Stomach (tissue), 9 donors: ENCODE measurements around the gene SH3BP4. TPM values are rescaled to one million over a fixed set of nuclear protein-coding genes. Genes with fewer than 3 reads are reported as not detected.

Experiments used
- DNase-seq, 2 donors: peaks; one replicate each; pipeline versions ENCODE4 v3.0.0 to v3.0.0-alpha.2; 2013 to 2019
- H3K27ac ChIP-seq, 5 donors: fragments of 200-600 bp in 4 of 5; sonication (generic) in 4 of 5; one replicate each; pipeline ENCODE4 v1.5.1; 2013 to 2019; ENCODE audit warnings: mild to moderate bottlenecking in 1 of 5, moderate library complexity in 1 of 5
- H3K27me3 ChIP-seq, 3 donors: fragments of 200-600 bp; sonication (generic); one replicate each; pipeline ENCODE4 v1.5.1; 2017 to 2019; ENCODE audit warnings: mixed run types in 1 of 3
- H3K36me3 ChIP-seq, 4 donors: fragments of 200-600 bp; sonication (generic); 1 replicate in 3 of 4; 2 replicates in 1 of 4; pipeline ENCODE4 v1.5.1; 2016 to 2019
- H3K4me1 ChIP-seq, 4 donors: fragments of 200-600 bp; sonication (generic); one replicate each; pipeline ENCODE4 v1.5.1; 2016 to 2019
- H3K4me3 ChIP-seq, 4 donors: fragments of 200-600 bp; sonication (generic) in 3 of 4; one replicate each; pipeline ENCODE4 v1.5.1; 2016 to 2019; ENCODE audit warnings: mild to moderate bottlenecking in 1 of 4
- H3K9me3 ChIP-seq, 4 donors: fragments of 200-600 bp; sonication (generic); one replicate each; pipeline ENCODE4 v1.5.1; 2016 to 2019
- EP300 ChIP-seq: sonication (generic); formaldehyde crosslinking; IDR thresholded peaks from one replicate; pipeline ENCODE4 v1.6.1; 2017; ENCODE audit warnings: antibody characterized with exemption
- POLR2A ChIP-seq, 4 donors: fragments of 450-650 bp; IDR thresholded peaks; one replicate each; pipeline ENCODE4 v1.6.1; 2016; ENCODE audit warnings: antibody characterized with exemption in 4 of 4, control low read depth in 2 of 4, mild to moderate bottlenecking in 1 of 4, moderate library complexity in 1 of 4
- POLR2AphosphoS5 ChIP-seq, 3 donors: sonication (generic); formaldehyde crosslinking; IDR thresholded peaks; one replicate each; pipeline ENCODE4 v1.6.1; 2016; ENCODE audit warnings: antibody characterized with exemption in 3 of 3
- WGBS, 5 donors: extraction: QIAGEN DNeasy Blood & Tissue Kit in 3 of 5; methylation state at CpG; one replicate each; pipeline versions ENCODE4 v1.1.5 to v1.1.7; 2013 to 2018; 5-methylcytosine and 5-hydroxymethylcytosine counted together
- intact Hi-C: fragments of 100-400 bp; cut with DNase I; formaldehyde crosslinking; loops from one replicate; pipeline ENCODE4 v1.15.1; 2023; ENCODE audit warnings: low total_unique reads
- polyA plus RNA-seq, 3 donors: library from polyadenylated mRNA; stranded (reverse); fragments of 200-250 nt; gene quantifications; one replicate each; pipeline ENCODE4 v1.2.3, GENCODE V29; 2013
- total RNA-seq, 5 donors: library from RNA; depleted of rRNA; stranded (reverse); fragments of >200 nt; gene quantifications; one replicate each; pipeline versions ENCODE4 v1.1.0 to v1.2.3, GENCODE V29; 2014 to 2016
- TF ChIP-seq, protein P1 (sequence below), 7 experiments: fragments of 450-650 bp in 4 of 7; fragments of 200-600 bp in 3 of 7; sonication (generic) in 3 of 7; IDR thresholded peaks; one replicate each; pipeline ENCODE4 v1.5.1; 2016 to 2019; ENCODE audit warnings: antibody characterized with exemption in 7 of 7, control low read depth in 2 of 7, mild to moderate bottlenecking in 1 of 7
- donor health status: healthy with polysubstance abuse.
- donor health status: Bipolar disorder and iron deficiency.
- donor health status: healthy.

The SH3BP4 gene
- total and polyA plus RNA-seq, 8 donors: 10.2 to 54.0 (median 18.8) TPM

DNA sequence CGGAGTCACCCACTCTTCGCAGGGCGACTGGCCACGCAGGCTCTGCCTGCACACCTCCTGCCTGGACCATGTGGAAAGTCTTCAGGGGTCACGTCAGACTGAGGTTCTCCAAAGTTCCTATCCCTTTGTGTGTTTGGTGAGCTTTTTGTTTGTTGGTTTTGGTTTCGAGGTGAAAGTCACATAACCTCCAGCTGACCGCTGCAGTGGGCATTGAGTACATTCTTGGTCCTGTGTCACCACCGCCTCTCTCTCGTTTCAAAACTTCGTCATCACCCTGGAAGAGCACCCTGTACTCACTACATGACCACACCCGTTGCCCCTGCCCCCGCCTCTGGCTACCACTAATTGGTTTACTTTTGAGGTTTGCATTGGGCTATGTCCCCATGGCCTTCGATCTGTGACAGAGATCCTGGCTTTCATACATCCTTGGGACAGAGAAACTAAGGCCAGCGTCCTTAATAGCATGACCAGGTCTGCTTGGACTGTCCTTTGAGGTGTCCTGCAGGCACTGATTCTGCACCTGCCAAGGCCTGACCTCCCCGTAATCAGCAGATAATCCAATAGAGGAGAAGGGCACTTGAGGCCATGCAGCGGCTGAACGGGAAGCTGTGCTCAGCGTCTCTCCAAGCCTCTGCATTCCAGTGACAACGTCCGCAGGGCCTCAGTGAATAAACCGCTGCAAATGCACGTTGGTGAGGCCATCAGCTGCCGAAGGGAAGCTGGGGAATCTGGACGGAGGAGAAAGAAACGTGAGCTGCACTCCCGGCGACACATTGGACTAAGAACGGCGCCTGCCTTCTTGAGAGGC lies 46.8 kb downstream of the SH3BP4 start:
- no peak overlapping the region for H3K4me3 ChIP-seq
- no peaks in the 10 kb centered on the region for H3K27me3 ChIP-seq
- no peaks in the 10 kb centered on the region for H3K9me3 ChIP-seq
- WGBS, 5 donors: 36 to 58% (median 53%) methylated on average over 29 of the region's 29 CpGs
- intact Hi-C loops: no loop called here
- TF ChIP-seq POLR2AphosphoS5 (IDR thresholded peaks at IDR 0.05): peak in 2 of 3 donors; percentile 8 to 32
- TF ChIP-seq, protein P1, sequence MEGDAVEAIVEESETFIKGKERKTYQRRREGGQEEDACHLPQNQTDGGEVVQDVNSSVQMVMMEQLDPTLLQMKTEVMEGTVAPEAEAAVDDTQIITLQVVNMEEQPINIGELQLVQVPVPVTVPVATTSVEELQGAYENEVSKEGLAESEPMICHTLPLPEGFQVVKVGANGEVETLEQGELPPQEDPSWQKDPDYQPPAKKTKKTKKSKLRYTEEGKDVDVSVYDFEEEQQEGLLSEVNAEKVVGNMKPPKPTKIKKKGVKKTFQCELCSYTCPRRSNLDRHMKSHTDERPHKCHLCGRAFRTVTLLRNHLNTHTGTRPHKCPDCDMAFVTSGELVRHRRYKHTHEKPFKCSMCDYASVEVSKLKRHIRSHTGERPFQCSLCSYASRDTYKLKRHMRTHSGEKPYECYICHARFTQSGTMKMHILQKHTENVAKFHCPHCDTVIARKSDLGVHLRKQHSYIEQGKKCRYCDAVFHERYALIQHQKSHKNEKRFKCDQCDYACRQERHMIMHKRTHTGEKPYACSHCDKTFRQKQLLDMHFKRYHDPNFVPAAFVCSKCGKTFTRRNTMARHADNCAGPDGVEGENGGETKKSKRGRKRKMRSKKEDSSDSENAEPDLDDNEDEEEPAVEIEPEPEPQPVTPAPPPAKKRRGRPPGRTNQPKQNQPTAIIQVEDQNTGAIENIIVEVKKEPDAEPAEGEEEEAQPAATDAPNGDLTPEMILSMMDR (IDR thresholded peaks at IDR 0.05): no peak
- DNase-seq: peak; percentile 56 to 78
- H3K27ac ChIP-seq: peak overlapping the region; percentile 47 to 90 (median 84)
- H3K4me1 ChIP-seq: peaks cover 69 to 98% (median 90%) of the 10 kb centered on the region in 4 donors
- peaks cover 0 to 21% (median 9%) of the 10 kb centered on the region in 4 donors for H3K36me3 ChIP-seq

DNA sequence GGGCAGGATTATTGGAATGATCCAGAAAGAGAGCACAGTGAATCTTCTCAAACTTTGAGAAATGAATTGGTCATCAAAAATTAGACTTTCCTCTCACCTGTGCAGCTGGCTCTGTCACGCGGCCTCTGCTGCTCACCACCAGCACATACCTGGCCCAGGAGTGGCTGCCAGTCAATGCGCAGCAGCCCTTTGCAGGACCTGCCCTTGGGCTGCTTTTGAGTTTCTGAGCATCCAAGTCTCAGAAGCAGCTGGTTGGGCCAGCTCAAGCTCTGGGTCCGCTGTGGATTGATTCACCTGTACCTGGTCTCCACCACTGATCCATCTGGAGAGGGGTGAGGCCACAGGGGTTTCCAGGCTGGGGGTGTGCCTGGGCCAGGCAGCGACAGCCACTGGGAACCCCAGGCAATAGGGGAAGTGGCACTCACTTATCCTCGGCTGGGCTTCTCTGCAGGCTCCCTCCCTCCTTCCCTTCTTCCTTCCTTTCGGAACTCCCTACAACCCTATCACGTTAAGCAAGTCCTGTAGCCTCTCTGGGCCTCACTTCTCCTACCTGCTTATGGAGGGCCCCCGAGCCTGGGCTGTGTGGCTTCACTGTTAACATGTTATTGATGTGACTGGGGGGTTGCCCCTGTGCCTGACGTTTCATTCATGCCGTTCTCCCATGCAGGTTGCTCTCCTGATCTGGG lies 48.1 kb downstream of the SH3BP4 start:
- Histone ChIP-seq H3K36me3 (peaks cover 0 to 21% (median 9%) of the 10 kb centered on the region in 4 donors), H3K4me1 (peaks cover 71 to 98% (median 87%) of the 10 kb centered on the region in 4 donors), H3K9me3 (no peaks in the 10 kb centered on the region), H3K27ac (peak overlapping the region; percentile 77 to 90 (median 84)), H3K4me3 (peak overlapping the region in 1 of 4 donors; percentile 14), H3K27me3 (no peaks in the 10 kb centered on the region)
- intact Hi-C loops: no loop called here
- TF ChIP-seq, protein P1 (IDR thresholded peaks at IDR 0.05): no peak
- TF ChIP-seq EP300: no peak
- no peak for TF ChIP-seq POLR2A (IDR thresholded peaks at IDR 0.05)
- peak in 1 of 3 donors; percentile 17 for TF ChIP-seq POLR2AphosphoS5 (IDR thresholded peaks at IDR 0.05)
- DNase-seq: peak; percentile 49 to 71
- WGBS, 5 donors: 29 to 40% (median 36%) methylated on average over 10 to 11 of the region's 11 CpGs

DNA sequence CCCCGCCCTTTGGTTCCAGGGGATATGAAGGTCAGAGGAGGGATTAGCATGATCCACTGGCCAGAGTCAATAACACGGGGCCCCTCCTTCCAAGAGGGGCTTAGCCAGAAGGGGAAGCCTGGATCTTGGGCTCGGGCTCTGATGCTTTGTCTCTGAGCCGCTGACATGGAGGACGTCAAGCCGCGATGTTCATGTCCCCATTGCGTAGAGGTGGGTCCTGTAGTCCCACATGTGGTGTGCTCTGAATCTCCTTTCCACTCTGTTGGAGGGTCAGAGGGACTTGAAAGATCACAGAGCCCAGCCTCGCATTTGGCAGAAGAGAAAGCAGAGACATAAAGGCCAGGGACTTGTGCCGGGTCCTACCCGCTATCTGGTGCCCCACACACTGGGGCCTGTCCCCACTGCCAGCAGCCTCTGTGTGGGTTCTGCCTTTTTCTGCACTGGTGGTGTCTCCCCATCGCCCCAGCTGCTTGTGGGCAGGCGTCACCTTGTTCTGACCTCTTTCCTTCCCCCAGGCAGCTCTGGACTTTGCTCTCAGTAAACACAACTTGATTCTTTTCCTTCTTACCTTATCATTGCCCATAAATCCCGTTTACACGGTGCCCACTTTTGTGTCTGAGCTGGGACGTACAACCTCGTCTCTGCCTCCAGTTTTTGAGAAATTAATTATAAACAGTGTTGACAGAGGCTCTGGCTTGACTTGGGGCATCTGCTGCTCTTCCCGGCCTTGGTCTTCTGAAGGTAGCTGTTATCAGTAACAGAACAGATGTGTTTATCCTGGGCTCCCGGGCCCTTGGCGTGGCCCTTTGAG lies 48.8 kb downstream of the SH3BP4 start:
- peaks cover 0 to 13% (median 6%) of the 10 kb centered on the region in 4 donors for H3K36me3 ChIP-seq
- TF ChIP-seq EP300: no peak
- TF ChIP-seq POLR2AphosphoS5 (IDR thresholded peaks at IDR 0.05): peak in 2 of 3 donors; percentile 58 to 71
- H3K27me3 ChIP-seq: no peaks in the 10 kb centered on the region
- peak overlapping the region; percentile 77 to 90 (median 84) for H3K27ac ChIP-seq
- peak overlapping the region in 1 of 4 donors; percentile 14 for H3K4me3 ChIP-seq
- no peaks in the 10 kb centered on the region for H3K9me3 ChIP-seq
- intact Hi-C loops: no loop called here
- 27 to 44% (median 38%) methylated on average over 19 to 20 of the region's 20 CpGs for WGBS, 5 donors
- peaks cover 71 to 98% (median 87%) of the 10 kb centered on the region in 4 donors for H3K4me1 ChIP-seq
- peak; percentile 73 to 88 for DNase-seq

DNA sequence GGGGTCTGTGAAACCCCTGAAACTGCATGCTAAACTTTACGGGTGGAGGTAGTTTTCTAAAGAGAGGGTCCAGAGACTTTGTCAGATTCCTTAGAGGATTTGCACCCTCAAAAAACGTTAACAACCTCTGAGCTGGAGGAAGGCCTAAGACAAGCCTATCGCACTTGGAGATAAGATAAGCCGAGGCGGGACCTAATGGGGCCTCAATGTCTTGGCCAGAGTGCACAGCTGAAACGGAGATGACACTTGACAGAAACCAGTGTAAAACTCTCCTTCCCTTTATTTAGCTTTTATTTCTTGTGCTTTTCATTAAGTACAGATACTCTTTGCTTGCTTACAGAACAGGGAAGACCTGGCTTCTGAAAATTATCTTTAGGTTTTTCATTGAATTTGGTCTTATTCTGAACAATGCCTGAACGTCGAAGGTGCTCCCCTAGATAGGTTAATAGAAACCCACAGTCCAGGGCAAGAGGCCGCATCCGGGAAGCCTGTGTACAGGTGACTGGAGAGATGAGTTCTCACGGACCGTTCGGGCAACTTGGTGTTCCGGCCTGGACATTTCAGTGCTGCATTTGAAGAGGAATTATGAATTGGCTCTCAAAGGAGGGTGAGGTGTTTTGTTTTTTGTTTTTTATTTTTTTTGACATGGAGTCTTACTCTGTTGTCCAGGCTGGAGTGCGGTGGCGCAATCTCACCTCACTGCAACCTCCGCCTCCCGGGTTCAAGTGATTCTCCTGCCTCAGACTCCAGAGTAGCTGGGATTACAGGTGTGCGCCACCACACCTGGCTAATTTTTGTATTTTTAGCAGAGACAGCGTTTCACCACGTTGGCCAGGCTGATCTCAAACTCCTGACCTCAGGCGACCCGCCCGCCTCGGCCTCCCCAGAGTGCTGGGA lies 49.7 kb downstream of the SH3BP4 start:
- peak overlapping the region; percentile 39 to 90 (median 84) for H3K27ac ChIP-seq
- peak; percentile 57 to 70 for DNase-seq

More for the DNA sequence above, 49.7 kb downstream of the SH3BP4 start:
- intact Hi-C loops: no loop called here
- Histone ChIP-seq H3K36me3 (peaks cover 0 to 5% (median 2%) of the 10 kb centered on the region in 4 donors), H3K4me3 (peak overlapping the region in 1 of 4 donors; percentile 14), H3K27me3 (no peaks in the 10 kb centered on the region), H3K9me3 (no peaks in the 10 kb centered on the region), H3K4me1 (peaks cover 69 to 98% (median 87%) of the 10 kb centered on the region in 4 donors)
- no peak for TF ChIP-seq POLR2A (IDR thresholded peaks at IDR 0.05)
- TF ChIP-seq, protein P1 (IDR thresholded peaks at IDR 0.05): no peak
- no peak for TF ChIP-seq EP300
- peak in 1 of 3 donors; percentile 45 for TF ChIP-seq POLR2AphosphoS5 (IDR thresholded peaks at IDR 0.05)
- WGBS, 5 donors: 50 to 61% (median 56%) methylated on average over 25 of the region's 25 CpGs
